ENCODE data around the gene LARGE1.

Gene LARGE1

DNA sequence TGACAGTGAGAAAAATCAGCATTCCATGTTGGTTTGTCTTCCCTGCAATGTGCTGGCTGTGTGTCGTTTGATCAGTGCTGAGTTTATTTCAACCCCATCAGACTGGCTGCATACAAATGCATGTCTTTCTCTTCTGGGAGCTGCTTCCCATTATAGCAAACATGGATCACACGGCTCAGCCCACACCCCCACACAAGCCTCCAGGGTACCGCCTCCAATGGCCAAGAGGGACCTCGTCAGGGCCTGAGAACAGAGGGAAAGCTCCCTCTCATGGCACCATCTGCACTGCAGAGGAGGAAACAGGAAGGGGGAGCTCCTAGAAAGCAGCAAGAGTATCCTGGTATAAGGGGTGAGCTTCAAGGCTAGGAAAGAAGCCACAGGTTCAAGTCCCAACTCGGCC, 214.2 kb downstream of the LARGE1 start:
- DNase-seq, result no peak

DNA sequence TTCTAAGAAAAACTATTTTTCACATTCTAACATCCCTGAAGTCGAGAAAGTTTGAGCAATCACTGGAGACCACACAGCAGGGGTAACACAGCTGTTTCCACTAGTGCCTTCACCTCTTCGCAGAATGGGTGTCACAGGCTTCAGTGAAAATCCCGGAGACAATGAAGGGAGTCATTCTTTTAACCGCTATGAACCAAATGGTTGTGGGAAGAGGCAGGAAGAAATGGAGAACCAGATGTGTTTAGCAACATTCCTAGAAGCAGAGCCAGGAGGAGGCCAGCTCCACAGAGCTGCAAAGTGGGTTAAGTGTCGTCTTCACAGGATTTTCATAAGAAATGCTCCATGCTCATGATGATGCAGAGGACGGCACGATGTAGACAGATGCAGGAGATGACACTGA, 221.1 kb downstream of the LARGE1 start:
- DNase-seq, result no peak

DNA sequence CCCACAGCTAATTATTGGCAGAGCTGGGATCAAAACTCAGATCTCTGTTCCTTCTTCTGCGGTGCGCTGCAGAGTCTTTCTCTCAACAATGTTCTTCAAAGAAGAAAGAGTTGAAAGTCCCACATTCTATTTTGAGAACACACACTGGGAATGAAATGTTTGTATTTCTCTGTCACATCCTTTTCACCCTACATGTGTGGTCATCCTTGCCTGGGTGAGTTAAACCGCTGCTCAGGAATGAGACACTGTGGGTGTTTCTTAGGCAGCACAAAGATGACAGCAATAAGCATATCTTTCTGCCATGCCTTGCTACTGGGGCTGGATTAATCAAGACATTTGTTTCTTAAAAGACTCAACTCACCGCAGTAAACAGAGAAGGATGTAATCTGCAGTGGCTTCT, 222.6 kb downstream of the LARGE1 start:
- DNase-seq, result no peak

DNA sequence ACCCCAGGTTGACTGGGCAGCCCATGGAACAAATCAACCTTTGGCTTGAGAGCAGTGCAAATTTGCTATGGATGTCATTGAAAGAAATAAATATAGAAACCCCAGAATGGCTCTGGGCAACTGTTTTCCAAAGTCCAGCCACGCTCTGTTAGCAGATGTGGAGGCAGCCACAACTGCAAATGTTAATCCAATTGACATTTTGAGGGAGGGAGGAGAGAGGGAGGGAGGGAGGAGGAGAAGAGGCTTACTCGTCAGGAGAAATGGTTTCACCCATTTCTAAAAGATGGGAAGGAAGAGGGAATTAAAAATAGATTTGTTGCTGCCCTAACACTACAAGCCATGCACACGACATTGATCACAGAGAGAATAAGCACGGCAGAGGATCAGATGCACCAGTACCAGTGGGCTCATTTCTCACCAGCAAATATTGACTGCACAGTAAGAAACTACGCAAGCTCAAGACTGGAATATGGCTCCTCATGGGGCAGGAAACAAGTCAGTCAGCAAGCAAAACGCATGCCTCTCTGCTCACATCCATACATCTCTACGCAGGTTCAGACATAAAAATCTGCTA, 229.1 kb downstream of the LARGE1 start:
- no peak for DNase-seq

DNA sequence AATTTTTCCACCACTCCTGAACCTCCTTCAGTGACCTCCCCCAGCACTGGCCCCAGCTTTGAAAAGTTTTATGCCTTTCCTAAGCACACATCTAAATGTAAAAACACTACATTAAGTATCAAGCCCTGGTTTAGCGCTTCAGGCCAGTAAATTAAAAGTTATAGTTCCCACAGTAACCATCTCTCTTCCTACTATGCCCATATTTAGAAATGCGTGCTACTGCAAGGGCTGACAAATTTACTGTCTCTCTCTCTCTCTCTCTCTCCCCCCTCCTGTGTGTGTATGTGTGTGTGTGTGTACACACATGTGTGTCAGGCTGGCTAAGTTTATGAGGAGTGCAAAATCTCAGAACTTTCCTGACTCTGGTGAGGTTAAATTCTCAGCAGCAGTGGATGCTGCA, 231.4 kb downstream of the LARGE1 start:
- no peak for DNase-seq

DNA sequence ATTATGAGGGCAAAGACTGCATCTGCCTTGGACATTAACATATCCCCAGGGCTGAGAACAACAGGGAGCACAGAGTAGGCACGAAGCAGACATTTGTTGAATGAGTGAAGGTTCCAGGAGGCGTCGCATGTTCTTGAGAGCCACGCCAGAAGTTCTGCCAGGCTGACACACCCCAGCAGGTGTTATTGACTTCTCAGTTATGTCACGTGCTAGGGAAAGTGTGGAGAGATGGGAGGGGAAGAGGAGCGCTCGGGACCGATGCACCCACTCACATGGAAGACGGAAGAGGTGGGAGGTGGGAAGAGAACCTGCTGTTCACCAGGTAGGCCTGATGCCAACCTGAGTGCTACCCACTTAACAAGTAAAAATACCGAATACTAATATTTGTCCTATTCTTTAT, 232.8 kb downstream of the LARGE1 start:
- no peak for DNase-seq

DNA sequence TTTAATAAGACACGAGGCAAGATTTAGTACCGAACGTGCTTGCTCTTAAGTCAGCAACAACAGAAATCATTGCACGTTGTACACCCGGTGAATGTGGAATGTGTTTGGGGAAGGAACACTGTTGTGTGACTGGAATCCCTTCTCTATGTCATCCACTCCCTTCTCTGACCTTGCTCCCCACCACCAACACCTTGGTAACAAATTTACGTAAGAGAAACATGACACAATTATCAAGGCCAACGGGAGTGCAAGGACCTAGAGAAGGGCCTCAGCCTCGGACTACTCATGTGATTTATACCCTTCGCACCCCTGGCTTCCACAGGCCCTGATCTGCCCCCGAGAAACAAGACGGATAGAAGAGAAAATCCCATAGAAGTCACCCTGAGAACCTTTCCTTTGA, 236.2 kb downstream of the LARGE1 start:
- no peak for DNase-seq

DNA sequence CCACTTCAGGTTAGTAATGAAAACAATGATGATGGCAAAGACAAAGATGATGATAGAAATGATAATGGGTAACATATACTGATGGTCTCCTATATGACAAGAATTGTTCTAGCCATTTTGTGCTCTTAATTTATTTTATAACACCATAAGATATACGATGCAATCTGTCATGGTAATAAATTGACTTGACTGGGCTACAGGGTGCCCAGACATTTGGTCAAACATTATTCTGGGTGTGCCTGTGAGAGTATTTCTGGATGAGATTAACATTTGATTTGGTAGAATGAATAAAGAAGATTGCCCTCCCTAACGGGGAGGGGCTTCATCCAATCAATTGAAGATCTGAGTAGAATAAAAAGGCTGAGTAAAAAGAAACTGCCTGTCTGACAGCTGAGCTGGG, 237.3 kb downstream of the LARGE1 start:
- no peak for DNase-seq

DNA sequence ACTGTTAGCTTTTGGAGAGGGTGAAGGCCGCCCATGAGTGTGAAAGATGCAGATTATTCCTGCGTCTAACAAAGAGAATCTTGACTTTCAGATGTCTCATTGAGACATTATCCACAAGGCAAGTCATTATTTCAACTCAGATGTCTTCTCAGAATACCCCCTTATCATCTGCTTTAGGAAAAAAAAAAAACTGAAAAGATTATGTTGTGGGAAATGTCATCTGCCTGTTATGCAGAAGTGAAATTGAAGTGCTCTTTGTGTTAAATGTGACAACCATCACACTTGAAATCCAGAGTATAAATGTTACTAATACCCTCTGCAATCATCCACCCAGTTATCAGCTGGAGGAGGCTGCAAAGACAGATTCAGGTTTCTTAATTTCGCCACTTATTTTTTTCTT, 239.6 kb downstream of the LARGE1 start:
- no peak for DNase-seq

DNA sequence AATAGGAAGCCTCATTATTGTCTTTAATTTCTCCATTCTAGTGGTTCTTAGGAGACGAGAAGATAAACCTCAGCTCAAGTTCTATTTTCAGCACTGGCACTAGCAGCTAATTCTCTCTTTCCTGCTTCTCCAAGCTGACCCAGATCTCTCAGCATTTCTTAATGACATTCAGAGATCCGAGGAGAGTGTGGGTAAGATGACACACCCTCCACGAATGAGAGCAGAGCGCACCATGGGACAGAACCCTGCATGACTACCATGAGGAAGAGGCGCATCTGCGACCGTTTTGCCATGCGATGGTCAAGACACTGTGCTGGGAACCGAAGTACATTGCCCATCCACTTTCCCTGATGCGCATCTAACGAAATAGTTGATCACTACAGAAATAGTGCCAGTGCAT, 241.8 kb downstream of the LARGE1 start:
- no peak for DNase-seq

DNA sequence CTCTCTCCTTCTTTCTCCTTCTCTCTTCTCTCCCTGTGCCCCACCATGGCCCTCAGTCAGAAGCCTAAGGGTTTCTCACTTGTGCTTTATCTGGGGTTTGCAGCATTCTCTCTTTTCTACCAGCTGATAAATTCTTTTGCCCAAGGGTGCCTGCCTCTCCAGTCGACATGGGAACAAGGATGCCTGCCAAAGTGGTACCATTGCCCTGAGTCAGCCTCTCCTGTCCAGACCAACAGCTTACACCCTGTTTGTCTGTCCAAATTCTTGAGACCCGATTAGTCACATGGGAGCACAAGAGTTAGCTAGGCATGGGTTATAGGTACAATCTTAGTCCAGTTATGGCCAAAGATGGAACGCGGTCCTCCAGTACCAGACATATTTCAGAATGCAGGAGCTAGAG, 242.7 kb downstream of the LARGE1 start:
- DNase-seq, result no peak

DNA sequence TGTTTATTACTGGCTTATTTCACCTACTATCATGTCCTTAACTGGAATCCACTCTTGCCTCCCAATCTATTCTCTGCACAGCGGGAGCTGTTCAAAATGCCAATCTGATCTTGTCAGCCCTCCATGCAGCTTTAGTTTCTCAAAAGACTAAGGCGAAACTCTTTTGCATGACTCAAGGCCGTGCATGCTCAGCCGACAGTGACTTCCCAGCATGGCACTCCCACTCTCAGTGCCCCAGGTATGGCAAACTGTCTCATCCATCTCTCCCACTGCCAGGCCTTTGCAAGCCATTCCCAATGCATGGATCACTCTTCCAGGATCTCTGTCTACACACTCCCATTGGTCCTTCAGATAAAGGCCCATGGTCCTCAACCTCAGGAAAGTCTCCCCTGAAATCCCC, 245.9 kb downstream of the LARGE1 start:
- no peak for DNase-seq

DNA sequence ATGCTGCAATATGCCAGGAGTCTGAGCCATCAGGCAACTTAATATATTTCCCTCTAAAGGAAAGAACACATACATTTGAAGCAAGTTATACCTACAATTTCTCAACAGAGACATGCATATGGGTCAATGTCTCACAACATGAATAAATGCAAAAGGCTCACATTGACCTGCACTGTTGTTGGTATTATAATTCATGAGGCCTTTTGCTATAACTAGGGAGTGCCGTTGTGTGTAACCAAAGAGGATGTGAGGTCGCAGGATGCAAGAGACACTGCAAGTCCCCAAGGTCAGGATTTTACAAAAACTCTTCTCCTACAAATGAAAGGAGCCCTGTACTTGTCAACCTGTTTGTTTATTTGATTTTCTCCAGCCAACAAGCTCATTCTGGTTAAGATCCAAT, 250.5 kb downstream of the LARGE1 start:
- DNase-seq, result no peak

DNA sequence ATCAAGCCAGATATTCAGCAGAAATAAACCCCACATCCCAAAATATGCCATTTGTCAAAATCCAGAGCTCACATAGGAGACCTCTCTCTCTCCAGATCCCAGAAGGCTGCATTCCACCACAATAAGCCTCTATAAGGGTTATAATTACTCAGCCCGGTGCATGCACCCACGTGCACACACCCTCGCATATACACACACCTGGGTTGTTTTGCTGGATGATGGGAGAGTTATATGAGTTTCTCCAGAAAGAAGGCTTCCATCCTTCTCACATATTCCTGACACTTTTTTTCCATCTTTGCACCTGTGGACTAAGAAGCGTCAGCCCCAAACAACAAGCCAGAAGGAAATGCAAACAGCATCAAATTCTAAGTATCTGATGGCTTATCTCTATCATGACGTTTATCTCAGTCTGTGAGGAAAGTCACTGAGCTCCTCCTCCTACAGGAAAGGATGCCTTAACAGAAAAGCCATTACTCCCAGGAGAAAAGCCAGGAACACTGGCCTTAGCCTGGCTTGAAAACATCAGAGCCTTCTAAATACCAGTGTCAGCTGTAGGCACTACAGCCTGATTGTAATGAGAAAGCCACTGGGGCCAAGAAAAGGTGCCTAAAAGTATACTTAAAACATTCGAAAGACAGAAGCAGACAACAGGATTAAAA, 253.2 kb downstream of the LARGE1 start:
- no peak for DNase-seq

DNA sequence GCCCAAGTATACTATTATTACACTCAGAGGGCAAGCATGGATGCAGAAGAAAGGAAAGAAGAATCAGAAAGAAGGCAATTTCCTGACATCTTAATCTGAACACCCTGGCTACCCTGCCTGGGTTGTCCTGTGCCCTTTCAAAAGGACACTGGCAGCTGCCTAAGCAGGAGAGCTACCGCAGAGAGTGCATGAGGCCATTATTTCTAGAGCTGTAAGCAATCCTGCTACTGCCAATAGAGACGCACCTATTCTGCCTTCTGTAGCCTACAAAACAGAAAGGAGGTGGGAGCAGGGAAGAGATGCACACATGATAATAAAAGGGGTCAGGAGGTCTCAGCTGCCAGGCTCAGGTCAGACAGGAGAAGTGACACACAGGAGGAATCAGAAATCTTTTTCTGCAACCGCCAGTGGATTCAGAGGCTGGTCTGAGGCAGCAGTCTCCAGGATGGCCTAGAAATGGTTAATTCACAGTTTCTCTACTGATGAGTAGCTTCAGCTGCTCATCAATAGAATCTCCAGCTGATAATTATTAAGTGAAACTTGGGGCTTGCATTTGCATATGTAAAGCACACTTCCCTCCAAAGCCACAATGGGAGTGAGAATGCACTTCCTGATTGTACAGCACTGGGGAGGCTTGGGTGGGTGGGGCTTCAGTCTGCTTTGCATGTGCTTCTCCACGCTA, 253.9 kb downstream of the LARGE1 start:
- no peak for DNase-seq

DNA sequence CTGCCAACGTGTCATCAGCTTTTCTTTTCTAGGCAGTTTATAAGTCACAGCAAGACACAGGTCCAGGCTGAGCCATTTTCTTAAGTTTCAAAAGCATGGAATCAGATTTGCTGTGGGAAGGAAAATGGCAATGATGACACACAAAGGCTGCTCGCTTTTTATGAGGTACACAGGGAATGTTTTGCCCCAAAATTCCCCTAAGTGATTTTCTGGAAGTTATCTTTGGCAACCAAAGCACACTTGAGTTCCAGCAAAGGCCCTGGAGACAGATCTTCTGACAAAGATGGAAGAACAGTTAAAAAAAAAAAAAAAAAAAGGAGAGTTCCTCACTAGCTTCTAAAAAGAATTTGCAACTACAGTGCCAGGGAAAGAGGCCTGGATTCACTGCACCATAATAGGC, 260.8 kb downstream of the LARGE1 start:
- DNase-seq, result no peak

DNA sequence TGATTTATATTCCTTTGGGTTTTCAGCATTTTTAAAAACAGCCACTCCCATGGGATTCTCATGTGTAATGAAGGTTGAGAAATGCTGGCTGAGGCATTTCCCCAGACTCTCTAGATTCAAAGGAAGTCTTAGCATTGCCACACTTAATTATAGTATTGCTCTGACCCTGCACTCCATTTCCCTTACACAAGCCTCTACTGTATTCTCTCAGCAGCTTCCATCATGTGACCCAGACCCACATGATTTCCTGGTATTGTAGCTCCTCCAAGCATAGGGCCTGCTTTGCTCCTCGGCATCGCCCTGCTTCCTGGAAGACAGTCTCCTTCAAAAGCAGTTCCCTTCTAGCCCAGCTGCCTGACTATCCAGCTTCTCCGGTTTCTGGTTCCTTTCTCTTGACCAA, 261.5 kb downstream of the LARGE1 start:
- DNase-seq, result no peak

DNA sequence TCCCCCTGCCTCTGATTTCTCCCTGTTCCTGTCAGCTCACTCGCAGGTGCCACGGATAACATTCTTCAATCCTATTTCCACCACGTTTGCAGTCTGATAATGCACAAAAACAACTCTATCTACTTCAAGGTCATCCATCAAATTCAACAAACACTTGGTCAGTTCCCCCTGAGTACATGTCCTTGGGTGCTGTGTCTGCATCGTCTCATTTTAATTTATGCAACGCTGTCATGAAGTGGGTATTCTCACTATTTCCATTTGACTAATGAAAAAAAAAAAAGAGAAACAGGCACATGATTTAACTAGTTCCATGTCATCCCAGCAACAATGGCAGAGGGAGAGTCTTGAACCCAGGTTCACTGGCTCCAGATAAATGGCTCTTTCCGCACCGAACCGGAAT, 262.6 kb downstream of the LARGE1 start:
- no peak for DNase-seq

DNA sequence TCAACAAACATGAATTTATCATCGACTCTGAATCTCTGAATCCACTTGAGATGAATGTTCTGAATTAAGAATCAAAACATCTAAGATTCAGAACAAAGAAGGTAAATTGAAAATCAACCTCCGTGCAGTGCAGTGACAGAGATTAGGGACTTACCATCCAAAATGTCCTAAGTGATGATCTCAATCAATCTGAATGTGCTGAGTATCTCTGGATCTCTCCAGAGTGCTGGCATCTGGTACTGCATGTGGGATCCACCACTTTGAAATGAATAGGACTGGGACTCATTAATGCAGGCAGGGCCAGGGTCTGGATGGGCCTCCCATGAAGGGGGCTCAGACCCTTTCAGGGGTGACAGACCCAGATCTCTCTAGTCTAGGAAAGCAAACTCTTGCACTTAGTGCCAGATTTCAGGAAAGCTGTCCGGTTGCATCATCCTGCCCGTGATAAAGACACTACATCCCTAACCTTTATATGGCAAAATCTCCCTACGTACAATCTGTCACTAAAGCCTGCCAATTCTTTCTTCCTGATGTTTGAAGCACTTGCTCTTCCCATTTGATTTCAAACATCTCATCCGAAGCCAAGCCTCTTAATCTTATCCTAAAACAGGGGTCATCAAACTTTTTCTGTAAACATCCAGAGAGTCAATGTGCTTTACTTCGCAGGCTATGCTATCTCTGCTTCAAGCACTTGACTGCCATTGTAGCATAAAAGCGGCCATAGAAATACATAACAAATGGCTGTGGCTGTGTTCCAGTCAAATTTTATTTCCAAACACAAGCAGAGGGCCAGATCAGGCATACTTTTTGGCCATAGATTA, 263.3 kb downstream of the LARGE1 start:
- DNase-seq, result no peak

DNA sequence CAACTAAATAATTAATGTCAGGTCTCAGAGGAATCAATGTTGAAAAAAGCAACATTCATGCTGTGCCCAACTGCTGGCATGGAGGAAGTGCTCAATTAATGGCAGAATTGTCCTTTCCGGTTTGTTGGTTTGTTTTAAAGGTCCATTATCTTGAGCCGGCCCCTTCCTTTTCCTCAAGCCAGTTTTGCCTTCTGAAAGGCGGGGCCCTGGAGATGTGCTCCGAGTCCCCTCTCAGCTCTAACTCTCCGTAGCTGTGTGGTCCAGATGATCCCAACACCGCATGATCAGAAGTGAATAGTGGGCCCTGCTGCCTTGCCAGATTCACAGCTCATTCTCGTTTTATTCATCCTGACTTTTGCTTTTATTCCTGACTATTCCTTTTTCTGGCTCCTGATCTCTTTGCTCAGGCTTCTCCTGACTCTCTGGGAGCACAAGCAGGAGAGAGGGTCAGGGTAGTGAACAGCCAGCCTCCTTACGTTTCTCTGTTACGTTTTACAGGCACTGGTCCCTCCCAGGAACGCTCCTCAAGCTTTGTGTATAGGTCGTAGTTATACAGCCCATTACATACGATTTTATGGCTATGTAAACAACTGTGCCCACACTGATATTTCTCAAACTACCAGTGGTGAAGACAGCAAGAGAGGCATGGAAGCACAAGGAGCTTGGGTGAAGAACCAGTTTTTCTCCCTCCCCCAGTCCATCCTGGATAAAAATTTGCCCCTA, 265.9 kb downstream of the LARGE1 start:
- no peak for DNase-seq

DNA sequence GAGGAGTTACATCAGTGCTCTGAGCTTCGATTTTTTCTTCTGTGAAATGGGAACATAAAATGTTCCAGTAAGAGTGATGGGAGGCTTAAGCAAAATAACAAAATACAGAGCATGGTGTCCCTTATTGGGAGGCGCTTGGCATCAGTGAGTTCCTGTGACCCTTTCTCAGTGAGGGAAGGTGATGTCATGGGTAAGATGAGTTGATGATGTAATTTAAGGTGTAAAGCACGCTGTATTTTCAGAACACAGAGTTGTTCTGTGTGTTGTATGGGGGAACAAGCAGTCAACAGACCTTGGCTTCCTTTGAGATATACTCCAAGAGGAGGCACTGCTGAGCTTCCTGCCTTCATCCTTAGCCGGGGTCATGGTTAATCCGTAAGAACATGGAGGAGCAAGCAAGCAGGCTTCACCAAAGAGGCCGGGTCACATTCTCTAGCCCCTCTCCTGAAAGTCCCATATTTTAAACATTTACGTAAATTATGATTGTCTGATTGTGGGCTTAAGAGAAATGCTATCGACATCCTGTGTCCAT, 266.7 kb downstream of the LARGE1 start:
- DNase-seq, result no peak

DNA sequence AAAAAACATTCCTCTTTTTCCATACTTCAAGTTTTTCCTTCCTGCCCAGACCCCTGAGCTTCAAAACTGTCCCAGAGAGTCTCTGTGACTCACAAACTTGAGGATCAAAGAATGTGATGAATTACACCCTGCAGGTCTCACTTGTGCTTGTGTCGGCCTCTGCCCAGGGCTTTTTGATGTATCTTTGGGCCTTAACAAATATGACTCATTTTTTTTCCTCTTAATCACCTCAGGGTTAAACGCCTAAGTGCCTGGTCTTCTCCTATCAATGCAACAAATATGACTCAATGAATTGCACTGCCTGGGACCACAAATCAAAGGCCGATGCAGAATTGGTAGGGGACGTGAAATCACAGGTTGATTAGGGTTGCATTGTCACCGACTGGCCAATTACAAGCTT, 267.7 kb downstream of the LARGE1 start:
- no peak for DNase-seq

DNA sequence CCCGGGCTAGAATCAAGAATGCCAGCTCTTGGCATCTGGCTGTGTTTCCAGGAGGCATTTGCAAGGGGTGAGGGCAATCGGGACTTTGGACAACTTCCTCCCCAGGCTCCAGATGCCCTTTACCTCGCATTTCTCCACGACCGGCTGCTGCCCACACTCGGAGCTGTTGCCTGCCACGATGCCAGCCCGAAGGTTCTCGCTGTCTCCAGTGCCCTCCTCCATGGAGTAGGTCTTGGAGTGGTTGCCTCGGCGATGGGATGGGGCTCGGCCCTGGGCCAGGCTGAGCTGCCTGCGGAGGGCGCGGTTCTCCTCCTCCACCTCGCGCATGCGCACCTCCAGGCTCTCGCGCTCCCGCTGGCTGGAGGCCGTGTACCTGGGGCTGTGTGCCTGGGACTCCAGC, 270.0 kb downstream of the LARGE1 start:
- no peak for DNase-seq

Data from hematopoietic multipotent progenitor cell treated with erythropoietin and hydrocortisone succinate and interleukin-3 and kit ligand, for 8 days (in vitro differentiated cells).